Fibroblast of villous mesenchyme (primary cell): ENCODE data around the gene MFSD8. TPM values are rescaled to one million over a fixed set of nuclear protein-coding genes. Genes with fewer than 3 reads are reported as not detected.
A peak's percentile ranks its signal among the peaks of the same experiment; 100 is the strongest.

Source experiments
- DNase-seq: peaks from one replicate; pipeline ENCODE4 v3.0.0-alpha.2; 2010; ENCODE audit warnings: low read depth
- H3K4me3 ChIP-seq: 2 replicates; pipeline ENCODE4 v1.5.1; 2011; ENCODE audit warnings: low read depth, mild to moderate bottlenecking, low read length
- small RNA-seq: library from RNA; depleted of rRNA; stranded (forward); fragments of <200 nt; gene quantifications from one replicate; pipeline ENCODE3, GENCODE V24; 2012
- total RNA-seq: library from RNA; depleted of rRNA; stranded (reverse); fragments of >200 nt; gene quantifications from 2 replicates; pipeline ENCODE4 v1.2.3, GENCODE V29; 2012
- TF ChIP-seq, protein P1 (sequence below): IDR thresholded peaks from 2 replicates; pipeline ENCODE4 v1.5.1; 2012; ENCODE audit warnings: low read depth, mild to moderate bottlenecking, low read length; ENCODE audit not compliant: insufficient read depth

The MFSD8 gene
- total RNA-seq, 1 donor: 28.1 TPM

DNA sequence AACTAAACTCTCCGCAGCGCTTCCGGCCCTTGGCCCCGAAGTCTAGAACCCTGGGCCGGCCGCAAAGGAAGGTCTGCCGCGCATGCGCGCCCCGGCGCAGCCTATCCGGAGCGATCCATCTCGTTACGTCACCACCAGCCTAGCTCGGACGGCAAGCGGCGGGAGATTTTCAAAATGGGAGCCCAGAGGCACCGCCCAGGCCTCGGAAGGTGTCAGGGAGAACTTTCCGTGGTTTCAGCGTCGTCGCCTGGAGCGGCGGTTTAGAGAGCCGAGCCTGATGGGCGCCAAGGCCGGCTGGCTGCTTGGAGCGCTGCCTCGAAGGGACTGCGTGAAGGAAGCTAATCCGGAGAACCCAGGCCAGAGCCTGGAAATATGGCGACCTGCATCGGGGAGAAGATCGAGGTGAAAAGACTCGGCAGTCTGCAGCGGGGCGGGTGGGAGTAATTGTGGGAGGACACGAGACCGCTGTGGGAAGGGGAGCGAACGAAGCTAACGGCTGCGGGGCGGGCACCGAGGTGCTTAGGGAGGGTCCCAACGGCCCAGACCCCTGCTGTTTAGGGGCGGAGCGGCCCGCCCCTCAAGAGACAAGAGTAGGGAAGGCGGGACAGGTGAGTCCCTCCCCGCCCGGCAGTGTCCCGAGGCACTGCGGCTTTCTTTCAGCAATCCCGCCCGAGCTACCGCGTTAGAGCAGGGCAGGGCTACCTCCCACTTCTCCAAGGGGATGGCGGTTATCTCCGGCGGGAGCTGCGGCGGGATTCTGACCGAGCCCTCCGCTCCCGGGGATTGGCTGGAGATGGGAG is 84.0 kb downstream of the MFSD8 start, which contains the start of gene PLK4:
TSS of gene PLK4 (plus strand) at position 131 of the 800 bp plus-strand sequence. CDS start at position 373, 242 bp downstream.
- peak within 1 kb of the TSS; percentile 88 for H3K4me3 ChIP-seq
- TF ChIP-seq, protein P1, sequence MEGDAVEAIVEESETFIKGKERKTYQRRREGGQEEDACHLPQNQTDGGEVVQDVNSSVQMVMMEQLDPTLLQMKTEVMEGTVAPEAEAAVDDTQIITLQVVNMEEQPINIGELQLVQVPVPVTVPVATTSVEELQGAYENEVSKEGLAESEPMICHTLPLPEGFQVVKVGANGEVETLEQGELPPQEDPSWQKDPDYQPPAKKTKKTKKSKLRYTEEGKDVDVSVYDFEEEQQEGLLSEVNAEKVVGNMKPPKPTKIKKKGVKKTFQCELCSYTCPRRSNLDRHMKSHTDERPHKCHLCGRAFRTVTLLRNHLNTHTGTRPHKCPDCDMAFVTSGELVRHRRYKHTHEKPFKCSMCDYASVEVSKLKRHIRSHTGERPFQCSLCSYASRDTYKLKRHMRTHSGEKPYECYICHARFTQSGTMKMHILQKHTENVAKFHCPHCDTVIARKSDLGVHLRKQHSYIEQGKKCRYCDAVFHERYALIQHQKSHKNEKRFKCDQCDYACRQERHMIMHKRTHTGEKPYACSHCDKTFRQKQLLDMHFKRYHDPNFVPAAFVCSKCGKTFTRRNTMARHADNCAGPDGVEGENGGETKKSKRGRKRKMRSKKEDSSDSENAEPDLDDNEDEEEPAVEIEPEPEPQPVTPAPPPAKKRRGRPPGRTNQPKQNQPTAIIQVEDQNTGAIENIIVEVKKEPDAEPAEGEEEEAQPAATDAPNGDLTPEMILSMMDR: no peak
- DNase-seq: peak; percentile 95

DNA sequence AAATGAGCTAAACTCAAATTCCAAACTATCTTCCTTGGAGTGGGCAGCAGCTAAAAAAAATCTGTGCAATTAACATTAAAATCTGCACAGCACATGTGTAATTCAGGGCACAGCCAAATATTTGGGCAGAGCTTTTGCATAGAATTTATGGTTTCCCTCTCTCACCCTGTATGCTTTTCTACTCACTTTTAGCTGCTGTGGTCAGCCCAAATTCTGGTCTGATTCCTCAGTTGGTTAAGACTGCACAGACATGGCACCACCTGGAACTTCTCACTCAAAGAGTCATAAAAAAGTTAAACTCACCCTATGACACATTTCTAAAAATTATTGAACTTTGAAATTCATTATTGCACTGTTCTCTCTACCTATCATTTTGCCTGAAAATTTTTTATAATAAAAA is 89.2 kb downstream of the MFSD8 start:
- TF ChIP-seq, protein P1: no peak
- peak; percentile 85 for DNase-seq
- no peak overlapping the region for H3K4me3 ChIP-seq

DNA sequence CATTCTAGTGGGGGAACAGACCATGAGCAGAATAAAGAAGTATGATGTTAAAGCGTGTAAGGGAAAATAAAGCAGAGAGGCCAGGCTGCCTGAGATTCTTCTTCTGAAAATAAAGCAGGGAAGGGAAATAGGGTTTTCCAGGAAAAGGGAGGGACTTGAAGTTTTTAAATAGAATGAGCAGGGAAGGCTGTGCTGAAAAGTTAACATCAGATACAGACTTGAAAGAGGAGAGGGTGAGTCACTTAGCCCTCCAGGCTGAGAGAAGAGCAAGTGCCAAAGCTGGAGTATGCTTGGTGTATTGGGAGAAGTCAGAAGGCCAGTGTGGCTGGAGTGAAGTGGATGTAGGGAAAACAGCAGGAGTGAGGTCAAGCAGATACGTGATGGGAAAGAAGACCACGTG is 94.3 kb downstream of the MFSD8 start:
- DNase-seq: peak; percentile 81
- no peak overlapping the region for H3K4me3 ChIP-seq
- TF ChIP-seq, protein P1: no peak

DNA sequence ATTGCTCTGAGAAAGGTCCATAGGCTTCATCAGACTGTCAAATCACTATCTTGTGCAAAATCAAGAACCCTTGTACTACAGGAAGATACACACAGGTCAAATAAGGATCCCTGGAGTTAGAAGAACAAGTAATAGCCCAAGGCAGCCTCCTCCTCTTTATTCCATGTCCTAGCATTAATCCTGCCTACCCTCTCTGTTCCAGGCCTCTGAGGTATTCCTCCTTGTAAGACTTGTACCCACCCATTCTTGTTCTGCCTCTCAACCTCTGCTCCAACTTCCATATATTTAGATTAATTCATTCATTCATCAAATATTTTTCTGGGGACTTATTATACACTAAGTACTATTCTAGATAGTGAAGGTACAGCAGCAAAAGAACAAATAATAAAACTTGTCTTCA is 94.7 kb downstream of the MFSD8 start:
- DNase-seq: no peak
- TF ChIP-seq, protein P1: no peak
- no peak overlapping the region for H3K4me3 ChIP-seq

DNA sequence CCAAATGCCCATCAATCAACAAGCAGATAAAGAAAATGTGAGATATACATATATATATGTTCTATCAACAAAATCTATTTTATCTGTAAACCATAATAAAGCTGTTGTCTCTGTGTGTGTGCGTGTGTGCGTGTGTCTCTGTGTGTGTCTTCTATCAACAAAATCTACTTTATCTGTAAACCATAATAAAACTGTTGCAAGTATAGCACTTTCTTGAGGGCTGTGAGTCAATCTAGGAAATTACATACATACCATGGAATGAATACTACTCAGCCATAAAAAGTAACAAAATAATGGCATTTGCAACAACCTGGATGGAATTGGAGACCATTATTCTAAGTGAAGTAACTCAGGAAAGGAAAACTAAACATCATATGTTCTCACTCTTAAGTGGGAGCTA is 96.8 kb downstream of the MFSD8 start:
- TF ChIP-seq, protein P1: no peak
- peak; percentile 52 for DNase-seq
- no peak overlapping the region for H3K4me3 ChIP-seq

Small RNA genes lying within 50 kb of the gene (small RNA-seq; reads per million reads assigned to genes)
- not detected for gene RNU6-583P

Other genes with a start within 250 kb of the MFSD8 start
- gene SLC25A31, start 234.8 kb downstream of the MFSD8 start, total RNA-seq: not detected in 2 replicates
- gene HSPA4L, start 182.9 kb downstream of the MFSD8 start, total RNA-seq: 2.3 and 6.5 TPM in 2 replicates
- 5.8 and 11.7 TPM in 2 replicates for gene PLK4, start 84.3 kb downstream of the MFSD8 start, total RNA-seq
- 5.5 and 8.6 TPM in 2 replicates for gene ABHD18, start 233 bp upstream of the MFSD8 start, total RNA-seq
- gene LARP1B, start 96.1 kb upstream of the MFSD8 start, total RNA-seq: 22.5 and 25.5 TPM in 2 replicates